Measurements from ENCODE around the gene EEIG2.

Gene EEIG2

DNA sequence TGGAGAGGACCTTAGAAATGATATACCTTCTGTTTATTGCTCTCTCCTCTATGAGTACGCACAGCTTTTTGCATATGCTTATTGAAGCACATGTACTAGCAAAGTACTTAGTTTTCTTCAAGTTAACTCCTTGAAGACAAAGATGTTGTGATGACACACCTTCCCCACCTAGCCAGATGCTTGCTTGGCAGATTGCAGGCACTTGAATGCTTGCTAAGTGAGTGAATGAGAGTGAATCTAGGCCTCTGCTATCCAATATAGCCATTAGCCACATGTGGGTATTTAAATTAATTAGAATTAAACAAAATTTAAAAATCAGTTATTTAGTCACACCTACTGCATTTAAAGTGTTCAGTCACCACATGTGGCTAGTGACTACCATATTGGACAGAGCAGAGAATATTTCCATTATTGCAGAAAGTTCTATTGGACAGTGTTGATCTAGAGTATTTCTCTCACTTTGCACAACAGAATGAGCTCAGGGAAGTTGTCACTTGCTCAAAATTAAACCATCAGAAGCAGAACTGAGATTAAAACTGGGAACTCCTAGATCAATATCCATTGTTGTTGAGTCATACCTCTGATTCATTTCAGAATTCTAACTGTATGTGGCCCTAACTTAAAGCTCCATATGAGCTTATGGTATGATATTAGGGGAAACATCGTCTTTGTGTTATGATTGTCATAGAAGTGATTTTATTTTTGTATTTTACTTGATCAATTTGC is 8.6 kb upstream of the EEIG2 start:
- no peak for FAIRE-seq

DNA sequence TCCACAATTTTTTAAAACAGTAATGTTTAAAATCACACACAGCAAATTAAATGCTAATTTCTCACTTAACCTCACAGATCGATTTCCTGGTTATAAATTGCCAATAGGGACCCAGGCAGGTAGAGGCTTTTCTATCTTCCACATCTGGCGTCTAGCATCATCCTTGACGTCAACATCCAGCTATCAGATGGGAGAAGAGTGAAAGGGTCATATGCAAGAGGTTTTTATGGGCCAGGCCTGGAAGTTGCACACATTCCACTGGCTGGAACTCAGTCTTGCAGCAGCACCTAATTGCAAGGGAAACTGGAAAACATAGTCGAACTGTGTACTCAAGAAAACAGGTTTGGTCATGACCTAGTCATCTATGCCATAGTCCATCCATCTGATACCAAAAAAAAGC is 6.0 kb upstream of the EEIG2 start:
- FAIRE-seq: no peak

DNA sequence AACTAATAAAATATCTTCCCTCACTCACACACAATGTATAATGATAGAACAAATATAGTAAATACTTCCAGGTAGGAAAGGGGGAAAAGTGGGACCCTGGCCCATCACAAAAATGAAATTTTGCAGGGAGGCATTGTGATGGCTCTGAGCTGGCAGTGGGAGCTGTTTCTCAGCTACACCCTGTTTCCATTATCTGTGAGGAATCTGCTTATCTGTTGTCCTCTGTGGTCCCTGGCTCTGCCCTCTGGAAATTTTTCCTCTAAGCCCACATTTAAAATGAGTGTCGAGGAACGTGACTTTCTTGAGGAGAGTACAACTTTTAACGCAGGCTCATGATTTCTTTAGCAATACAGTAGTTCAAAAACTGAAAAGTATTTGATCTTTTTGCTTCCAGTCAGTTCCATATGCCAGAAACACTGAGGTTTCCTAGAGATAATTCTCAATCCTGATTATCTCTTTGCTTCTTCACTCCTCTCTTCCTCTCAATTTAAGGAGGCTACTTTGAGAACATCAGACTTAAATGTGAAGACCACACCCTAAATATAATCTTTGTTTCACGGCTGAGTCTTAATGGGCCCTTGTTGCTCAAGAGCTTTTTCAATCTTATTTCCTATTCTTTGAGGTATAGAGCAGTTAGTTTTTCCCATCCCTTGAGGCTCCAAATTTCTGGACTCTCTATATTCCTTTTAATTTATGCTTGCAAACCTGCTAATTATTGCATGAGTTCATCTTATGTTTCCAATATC is 5.0 kb upstream of the EEIG2 start:
- FAIRE-seq: no peak

DNA sequence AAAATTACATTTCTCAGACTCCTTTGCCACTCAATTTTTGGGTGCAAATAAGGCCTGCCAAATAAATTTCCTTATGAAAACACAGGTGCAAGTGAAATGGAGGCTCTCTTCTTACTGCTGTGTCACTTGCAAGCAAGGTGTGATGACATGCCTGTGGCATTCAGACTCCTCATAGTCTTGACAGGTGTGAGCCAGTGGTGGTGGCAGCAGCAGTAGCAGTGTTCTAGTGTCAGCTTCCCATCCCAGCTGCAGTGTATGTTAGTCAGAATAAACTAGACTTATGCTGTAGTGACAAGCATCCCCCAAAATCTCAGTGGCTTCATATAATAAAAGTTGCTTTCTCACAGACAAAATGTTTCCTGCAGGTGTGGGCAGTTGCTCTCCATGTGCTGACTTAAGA is 3.8 kb upstream of the EEIG2 start:
- no peak for FAIRE-seq

DNA sequence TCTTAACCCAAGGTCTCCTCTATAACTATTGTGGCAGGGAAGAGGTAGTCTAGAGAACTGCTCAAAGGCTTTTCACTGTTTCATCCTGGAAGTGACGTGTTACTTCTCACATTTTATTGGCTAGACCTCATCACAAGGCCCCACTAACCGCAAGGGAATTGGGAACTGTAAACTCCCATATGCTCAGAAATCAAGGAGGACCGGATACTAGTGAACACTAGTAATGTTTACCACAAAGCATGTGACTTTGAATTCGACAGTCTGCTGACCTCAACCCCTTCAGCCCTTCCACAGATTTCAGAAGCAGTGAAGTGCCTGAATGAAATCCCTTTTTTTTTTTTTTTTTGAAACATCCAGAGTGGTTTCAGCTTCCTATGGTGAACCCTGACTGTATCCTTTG is 3.4 kb upstream of the EEIG2 start:
- FAIRE-seq: no peak

DNA sequence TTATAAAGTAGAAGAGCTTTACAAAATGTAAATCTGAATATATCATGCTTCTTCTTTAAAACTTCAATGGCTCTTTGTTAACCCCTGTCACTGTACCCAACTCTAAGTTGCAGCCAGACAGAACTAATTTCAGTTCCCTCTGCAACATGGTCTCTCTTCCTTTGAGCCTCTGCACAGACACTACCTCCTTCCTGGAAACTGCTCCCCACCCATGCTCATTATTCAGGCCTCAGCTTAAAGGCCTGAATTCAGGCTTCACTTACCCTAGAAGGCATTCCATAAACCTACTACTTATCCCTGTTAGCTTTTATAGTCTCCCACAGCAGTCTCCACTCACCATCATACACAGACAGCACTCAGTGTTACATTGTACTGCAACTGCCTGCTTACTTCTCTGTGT is 2.6 kb upstream of the EEIG2 start:
- no peak for FAIRE-seq

DNA sequence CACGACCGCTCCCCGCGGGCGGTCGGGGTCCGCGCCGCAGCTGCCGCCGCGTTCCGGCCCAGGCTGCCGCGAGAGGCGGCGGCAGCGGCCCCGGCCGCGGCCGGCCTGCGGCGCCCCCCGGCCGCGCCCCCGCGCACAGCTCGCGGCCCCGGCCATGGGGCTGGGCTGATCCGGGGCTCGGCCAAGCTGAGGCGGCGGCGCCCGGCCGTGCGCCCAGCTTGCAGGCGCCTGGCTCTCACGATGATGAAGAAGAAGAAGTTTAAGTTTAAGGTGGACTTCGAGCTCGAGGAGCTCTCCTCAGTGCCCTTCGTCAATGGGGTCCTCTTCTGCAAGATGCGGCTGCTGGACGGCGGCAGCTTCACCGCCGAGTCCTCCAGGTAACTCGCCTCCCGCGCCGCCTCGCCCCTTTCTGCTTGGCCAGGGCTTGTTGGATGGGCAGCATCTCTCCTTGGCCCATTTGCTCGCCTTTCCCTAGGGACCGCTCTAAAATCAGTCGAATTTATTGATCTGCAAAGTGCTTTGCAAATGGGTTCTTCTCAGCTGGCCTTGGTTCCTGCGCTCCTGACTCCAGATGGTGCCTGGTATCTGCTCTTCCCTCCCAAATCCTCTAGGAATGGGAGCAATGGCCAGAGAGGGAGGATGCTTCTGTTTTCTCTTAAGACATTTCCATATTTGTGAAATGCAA is 431 bp downstream of the EEIG2 start:
- FAIRE-seq: no peak

DNA sequence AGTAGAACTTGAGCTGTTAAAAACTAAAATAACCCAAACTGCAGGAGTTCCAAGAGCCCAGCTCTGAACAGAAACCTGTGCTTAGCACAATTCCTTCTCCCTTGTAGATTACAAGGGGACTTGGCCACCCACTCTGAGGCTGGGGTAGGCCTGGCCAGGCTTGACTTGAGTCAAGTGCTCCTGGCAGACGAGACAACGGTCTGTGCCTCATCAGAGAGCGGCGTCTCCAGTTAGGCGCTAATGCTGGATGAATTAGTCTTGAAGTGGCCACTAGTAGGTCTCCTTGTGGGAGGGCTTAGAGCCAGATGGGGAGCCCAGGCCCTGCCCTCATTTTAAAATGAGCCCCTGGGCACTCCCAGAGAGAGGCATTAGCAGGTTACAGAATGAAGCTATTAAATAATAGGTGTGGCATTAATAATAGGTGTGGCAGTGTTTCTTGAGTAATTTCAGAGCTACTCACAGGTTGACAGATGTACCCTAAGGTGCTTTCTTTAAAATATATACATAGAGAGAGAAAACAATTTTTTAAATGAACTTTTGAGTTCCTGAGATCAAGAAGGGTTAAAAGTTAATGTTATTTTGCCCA is 1.1 kb downstream of the EEIG2 start:
- no peak for FAIRE-seq

DNA sequence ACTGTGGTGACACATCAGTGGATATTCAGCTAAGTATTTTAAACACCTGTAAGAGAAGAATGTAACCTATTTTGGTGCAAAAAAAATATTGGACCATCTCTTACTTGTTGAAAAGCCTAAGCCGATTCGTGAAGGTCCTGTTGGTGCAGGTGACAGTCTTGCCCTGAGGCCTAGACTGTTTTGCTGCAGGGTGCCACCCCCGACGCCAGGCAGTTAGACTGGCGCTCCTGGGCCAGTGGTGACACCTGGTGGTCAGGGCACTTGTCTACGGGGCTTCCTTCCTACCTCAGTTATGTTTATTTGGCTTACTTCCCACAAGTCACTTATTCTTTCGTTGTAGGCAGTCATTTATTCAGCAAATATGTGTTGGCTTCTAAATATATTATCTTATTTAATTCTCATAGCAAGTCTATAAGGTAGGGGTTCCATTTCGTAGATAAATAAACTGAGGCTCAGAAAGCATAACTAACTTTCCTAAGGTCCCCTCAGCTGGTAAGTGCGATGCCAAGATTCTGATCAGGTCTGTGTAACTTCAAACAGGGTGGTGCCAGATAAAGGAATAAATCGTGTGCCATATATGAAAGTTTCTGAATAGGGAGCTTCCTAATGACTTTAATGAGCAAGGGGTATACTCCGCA is 1.9 kb downstream of the EEIG2 start:
- FAIRE-seq: no peak

DNA sequence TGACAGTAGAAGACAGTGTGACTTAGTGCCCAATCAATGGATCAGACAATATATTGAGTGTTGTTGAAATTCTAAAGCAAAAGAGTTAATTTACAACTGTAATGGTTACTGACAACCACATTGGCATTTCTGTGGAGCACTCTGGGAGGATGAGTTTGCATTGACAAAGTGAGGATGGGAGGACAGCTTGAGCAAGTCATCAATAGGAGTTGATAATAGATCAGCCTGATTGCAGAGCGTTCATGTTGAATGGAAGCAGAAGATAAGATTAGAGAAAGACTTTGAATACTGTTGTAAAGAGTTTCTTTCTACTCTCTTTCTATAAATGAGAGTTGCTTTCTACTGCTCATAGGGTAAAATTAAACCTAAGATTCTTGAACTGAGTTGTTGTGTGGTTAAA is 3.9 kb downstream of the EEIG2 start:
- no peak for FAIRE-seq

DNA sequence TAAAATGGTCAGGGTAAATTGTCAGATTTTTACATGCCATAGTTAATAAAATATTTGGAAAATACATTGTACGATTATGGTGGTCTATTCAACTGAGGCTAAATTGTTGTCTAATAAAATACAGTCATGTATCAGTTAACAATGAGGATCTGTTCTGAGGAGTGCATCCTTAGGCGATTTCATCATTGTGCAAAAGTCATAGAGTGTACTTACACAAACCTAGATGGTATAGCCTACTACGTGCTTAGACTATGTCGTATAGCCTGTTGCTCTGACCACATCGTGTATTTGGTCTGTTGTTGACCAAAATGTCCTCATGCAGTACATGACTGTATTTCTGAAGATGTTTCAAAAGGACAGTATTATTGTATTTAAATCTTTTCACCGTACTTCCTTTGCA is 5.2 kb downstream of the EEIG2 start:
- no peak for FAIRE-seq

DNA sequence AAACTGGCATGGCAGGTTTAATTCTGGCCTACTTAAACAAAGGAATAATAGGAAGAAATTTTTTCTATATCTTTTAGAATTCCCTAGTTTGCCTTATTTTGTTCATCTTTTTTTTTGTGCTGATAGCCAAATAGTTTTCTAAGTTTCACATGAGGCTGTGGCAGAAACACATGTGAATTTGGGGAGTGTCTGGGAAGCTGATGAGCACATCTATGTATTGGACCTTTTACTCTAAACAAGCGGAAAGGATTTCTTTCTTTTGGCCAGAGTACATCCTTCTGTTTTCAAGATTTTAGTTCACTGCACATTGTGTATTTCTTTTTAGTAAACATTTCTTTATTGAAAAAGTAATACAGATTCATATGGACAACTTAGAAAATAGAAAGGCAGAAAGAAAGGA is 5.6 kb downstream of the EEIG2 start:
- FAIRE-seq: no peak

DNA sequence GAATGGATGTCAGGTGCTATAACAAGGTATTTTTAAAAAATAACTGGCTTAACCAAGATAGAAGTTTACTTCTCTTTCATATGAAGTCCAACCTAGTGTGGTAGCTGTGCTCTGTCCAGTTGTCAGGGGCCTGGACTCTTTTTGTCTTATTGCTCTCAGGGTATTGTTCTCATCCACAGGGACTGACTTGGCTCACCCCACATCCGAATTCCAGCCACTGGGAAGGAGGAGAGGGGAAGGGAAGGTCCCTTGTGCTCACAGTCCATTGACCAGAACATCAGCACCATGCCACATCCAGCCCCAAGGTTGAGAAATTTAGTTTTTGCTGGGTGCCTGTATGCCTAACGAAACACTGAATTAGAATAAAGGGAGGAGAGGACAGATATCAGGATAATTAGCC is 8.7 kb downstream of the EEIG2 start:
- no peak for FAIRE-seq

DNA sequence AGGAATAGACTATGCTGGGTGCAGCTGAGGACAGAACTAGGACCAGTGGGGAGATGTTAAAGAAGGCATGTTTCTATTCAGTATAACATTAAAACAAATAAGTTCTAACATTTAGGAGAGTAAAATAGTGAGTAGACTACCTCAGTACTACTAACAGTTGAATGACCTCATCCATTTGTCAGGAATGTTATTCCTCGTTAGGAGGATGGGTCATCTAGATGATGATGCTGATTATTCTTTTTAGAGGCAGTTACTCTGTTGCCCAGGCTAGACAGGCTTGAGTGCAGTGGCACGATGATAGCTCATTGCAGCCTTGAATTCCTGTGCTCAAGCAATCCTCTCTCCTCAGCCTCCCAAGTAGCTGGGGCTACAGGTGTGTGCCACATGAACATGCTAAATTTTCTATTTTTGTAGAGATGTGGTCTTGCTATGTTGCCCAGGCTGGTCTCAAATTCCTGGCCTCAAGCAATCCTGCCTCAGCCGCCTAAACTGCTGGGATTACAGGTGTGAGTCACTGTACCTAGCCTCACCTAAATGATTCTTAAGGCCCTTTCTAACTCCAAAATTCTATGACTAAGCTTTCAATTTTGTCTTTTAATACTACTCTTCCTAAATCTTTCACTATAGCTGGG is 9.3 kb downstream of the EEIG2 start:
- no peak for FAIRE-seq

DNA sequence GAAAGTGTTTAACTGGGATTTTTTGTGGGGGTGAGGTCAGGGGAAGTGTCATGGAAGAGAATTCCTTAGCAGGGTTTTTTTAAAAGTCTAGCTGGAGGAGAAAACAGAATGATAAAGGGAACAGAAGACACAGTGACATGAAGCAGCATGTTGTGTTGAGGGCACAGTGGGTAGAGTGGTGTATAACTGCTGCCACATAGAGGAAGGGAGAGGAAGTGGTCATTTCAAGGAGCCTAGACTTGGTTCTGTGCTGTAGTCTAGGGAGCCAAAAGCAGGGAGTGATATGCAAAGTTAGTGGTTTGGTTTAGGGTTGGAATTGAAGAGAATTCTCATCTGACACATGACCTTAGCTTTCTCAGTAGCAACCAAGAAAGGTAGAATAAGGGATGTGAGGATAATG is 10.2 kb downstream of the EEIG2 start:
- FAIRE-seq: no peak

DNA sequence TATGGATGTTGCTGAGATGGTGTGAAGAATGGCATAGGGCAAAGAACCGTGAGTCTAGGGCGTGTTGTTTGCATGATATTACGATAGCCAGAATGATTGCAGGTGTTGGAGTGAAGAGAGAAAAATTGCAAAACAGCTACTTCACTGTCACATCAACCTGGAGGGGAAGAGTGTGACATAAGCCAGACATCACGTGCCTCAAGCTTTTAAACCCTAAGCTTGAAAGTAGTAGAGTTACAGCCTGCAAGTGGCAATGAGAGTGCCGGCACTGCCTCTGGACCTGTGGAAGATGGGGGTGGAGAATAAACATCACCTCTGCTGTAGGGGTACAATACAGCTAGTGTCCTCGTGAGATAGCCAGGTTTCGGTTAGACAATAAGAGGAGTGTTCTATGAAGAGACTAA is 11.1 kb downstream of the EEIG2 start:
- no peak for FAIRE-seq

DNA sequence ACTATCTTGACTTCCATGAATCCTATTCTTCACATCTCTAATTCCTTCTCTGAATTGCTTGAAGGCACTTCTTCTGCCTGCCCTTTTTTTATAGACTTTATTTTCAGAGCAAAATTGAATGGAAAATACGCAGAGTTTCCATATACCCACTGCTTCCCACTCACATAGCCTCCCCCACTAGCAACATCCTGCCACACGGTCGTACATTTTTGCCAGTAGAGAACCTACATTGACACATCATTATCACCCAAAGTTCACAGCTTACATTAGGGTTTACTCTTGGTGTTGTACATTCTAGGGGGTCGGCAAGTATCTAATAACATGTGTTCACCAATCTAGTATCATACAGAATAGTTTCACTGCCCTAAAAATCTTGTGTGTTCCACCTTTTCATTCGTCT is 12.3 kb downstream of the EEIG2 start:
- FAIRE-seq: no peak

DNA sequence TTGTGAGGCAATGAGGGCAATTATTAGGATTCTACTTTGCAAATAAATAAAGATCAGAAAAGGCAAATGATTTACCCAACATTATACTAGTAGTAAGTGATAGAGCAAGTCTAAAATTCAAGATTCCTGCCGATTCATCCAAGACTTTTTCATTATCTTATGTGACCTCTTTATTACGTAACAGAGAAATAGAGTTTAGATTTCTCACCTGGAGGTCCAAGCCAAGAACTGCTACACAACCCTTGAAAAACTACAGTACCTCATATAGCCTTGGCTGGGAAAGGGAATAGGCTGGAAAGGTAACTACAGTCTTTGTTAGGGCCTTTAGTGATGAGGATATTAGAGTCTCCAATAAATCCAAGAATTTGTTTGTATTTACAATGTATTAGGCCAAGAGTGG is 13.3 kb downstream of the EEIG2 start:
- no peak for FAIRE-seq

DNA sequence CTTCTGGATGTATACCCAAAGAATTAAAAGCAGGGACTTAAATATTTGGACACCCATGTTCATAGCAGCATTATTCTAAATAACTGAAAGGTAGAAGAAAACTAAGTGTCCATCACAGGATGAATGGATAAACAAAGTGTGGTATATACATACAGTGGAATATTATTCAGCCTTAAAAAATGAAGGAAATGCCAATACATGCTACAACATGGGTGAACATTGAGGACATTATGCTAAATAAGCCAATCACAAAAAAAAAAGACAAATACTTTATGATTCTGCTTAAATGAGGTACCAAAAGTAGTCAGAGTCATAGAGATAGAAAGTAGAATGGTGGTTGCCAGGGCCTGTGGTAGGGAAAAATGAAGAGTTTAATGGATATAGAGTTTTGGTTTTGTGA is 14.1 kb downstream of the EEIG2 start:
- no peak for FAIRE-seq

DNA sequence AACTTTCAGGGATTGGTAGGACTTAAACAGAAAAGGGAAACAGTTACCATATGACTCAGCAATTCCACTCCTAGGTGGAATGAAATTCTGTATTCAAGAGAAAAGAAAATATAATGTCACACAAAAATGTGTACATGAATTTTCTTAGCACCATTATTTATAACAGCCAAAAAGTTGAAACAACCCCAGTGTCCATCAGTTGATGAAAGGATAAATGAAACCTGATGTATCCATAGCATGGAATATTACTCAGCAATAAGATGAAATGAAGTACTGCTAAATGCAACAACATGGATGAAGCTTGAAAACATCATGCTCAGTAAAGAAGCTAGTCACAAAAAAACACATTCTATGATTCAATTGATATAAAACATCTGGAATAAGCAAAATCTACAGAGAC is 15.5 kb downstream of the EEIG2 start:
- no peak for FAIRE-seq

DNA sequence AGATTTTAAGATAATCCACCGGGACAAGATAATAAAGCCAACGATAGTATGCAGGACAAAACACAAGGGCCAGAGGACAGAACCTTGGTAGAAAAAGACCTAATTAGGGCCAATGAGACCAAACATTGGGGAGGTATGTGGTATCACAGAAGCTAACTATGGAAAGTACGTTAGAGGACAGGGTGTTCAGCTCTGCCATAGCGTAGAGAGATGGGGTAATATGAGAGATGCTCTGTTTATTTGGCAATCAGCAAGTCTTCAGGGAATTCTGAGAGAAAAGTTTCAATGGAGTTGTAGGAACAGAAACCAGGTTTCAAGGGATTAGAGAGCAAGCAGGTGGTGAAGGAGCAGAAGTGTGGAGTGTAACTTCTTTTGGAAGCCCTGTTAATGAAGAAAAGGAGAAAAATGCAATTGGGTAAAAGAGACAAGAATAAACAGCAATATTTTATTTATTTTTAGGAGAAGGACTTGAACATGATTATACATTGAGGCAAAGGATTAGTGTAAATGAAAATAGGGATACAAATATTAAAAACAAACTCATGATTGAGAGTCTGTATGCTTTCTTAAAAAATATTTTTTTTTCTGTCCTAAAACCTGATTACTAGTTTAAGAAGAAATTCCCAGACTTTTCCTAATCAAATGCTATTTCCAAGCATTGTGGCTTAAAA is 24.0 kb downstream of the EEIG2 start:
- no peak for FAIRE-seq

DNA sequence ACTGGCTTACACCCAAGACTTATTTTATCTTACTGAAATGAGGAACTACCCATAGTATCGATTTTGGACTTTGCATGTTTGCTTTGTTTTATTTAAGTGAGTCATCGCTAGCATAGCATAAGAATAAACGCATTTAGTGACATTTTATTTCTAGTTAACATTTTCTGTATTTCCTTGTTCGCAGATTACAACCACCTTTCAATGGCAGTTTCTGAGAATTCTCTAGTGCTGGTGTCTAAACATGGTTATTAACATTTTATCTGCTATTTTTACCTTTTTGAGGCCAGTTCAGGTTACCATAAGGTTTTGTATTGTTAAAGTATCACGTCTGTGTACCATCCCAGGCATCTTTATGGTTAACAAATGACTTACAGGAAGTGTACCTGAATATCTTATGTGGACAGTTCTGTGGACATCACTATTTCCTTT is 24.5 kb downstream of the EEIG2 start:
- FAIRE-seq: no peak
